Retina (tissue), 1 donor: ENCODE measurements around the gene RNU1-4.
"Not testable (repeated sequence)": the region's sequence is repeated elsewhere in the genome, so short reads cannot be mapped to it uniquely, and the experiment has no call there.

Source experiments
- DNase-seq: peaks from one replicate; pipeline ENCODE4 v3.0.0-alpha.2; 2016

RNU1-4 gene

DNA sequence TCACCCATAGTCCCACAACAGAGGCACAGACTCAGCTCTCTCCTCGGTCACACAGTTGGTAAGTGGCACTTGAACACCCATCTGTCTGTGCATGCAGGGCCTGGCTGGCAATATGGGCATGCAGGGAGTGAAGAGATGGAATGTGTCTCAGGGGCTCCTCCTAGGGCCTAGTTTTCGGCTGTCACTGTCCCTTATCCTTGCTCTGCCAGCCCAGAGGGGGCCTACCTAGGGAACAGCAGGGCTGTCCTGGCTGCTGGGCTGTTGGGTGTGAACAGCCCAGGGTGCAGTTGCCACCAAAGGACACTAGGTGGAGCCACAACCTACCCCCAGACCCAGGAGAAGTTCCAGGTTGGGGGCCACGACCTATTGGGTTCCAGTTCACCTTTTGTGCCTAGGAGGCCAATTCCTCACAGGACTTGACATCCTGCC, 30.6 kb upstream of the RNU1-4 start:
- DNase-seq, result not testable (repeated sequence)

DNA sequence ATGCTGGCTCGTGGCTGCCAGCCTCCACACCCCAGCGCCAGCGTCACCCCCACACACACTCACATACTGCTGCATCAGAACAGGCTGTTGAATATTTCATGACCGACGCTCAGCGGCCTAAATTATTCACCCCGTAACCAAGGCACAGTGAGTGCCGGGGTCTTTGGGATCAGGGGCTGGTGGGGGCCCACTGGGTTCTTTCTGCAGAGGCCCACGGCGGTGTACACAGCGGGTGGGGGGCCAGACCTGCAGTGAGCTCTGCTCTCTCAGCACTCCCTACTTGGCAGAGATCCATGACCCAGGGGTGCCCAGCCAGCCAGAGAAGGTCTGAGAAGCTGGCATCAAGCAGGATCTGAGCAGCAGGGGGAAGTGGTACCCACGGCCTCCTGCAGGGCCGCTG, 29.7 kb upstream of the RNU1-4 start:
- not testable (repeated sequence) for DNase-seq

DNA sequence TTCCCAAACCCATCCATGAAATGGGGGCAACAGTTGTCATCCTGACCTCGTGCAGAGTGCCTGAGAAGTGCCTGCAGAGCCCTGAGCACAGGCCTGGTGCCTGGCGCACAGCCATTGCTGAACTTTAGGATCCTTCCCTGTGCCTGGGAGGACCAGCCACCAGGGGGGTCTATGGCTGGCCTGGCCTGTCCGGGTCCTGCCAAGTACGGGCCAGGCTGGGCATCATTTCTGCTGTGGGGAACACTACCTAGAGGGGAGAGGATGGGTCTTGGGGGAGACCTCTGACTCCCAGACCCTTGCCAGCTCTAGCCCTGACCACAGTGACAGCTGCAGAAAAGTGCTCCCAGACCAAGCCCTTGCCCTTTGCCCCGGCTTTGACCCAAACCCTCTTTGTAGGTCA, 28.2 kb upstream of the RNU1-4 start:
- not testable (repeated sequence) for DNase-seq

DNA sequence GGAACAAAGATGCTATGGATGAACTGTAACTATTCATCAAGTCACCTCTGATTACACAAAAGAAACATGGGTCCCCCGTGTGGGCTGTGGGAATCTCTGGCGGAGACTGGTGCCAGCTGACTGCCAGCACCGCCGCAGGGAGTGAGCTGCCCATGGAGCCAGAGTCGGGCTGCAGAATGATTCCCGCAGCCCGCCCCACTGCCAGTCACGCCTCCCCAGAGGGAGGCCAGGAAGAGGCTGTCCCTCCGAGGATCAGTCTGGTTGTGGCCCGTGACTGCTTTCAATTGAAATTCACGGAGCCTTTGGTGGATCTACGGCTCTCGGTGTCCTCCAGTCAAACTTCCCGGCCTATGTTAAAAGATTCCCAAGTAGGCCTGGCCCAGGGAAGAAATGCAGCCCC, 27.7 kb upstream of the RNU1-4 start:
- DNase-seq, result not testable (repeated sequence)

DNA sequence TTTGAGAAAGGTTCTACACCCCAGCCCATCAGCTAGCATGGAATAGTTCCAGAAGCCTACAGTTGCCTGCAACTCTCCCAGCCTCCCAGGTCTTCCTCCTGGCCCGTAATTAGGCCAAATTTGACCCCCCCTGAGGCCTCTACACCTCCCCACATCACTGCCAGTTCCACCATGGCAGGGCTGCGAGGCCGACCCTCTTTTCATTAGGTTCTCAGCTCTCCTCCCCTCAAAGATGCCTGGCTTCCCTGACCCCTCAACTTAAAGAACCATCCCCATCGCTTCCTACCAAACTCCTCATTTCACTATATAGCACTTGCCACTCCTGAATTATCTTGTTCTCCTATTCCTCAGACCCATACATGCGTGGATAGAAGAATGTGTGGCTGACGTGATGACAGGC, 27.3 kb upstream of the RNU1-4 start:
- not testable (repeated sequence) for DNase-seq

GRCh38 chr1:16713480-16713879, 26.8 kb upstream of the RNU1-4 start:
- not testable (repeated sequence) for DNase-seq

DNA sequence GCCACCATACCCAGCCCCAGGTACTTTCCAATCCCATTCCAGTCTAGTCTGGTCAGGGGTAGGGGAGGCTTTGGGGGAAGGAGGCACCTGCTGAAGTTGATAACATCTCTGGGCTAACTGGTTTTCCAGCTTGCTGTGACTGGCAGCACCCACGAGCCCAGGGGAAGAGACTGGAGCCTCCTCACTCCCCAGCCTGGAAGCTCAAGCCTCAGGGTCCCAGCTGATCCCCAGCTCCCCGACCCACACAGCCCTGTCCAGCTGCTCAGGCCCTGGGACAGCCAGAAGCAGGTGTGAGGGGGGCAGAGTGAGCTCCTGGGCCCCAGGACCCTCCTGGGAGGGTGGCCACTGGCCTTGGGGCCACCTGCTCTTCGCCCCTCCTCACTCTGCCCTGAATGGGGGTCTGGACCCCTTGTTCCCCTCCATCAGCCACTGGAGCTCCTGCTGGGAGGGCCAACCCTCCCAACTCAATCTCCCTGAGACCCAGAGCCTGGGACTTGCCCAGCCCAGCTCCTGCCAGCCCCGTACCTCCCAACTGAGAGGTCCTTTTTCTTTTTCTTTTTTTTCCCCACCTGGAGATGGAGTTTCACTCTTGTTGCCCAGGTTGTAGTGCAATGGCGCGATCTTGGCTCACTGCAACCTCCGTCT, 23.5 kb upstream of the RNU1-4 start:
- DNase-seq, result no peak

GRCh38 chr1:16717336-16718098, 22.8 kb upstream of the RNU1-4 start:
- DNase-seq, result peak; percentile 65

DNA sequence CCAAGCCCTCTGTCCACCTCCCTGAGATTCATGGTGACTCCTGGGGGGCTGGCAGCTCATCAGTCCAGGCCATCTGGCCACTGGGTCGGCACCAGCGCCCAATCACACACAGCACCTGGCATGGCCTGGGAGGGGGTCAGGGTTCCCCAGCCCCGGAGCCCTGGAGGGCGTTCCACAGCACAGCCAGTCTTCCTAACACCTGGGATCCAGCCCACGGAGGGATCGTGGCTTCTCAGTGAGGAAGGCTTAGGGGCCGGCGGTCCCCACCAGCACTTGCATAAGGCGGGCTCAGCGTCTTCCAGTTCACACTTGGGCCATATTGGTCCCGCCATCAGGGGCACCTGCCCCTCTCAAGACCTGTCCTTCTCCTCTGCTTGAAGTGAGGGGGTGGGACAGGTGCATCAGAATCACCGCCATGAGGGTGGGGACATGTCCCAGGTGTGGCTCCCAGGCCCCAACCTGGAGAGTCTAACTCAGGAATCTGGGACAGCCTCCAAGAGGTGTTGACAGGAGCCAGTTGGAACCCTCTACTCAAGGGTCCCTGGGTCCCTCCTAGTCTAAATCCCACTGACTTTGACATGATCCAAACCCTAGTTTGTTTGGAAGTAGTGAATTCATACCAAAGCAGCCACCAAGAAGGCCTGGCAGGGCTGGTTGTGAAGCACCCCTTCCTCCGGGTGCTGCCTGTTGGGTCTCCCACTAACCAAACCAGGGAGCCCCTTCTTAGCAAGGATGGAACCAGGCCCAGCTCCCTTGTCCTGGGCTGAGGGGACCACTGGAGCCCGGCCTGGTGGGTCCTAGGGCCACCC, 22.0 kb upstream of the RNU1-4 start:
- DNase-seq, result not testable (repeated sequence)

- no peak for DNase-seq
Measured at GRCh38 chr1:16718908-16719533, 21.3 kb upstream of the RNU1-4 start.

GRCh38 chr1:16719571-16720350, 20.6 kb upstream of the RNU1-4 start:
- no peak for DNase-seq

DNA sequence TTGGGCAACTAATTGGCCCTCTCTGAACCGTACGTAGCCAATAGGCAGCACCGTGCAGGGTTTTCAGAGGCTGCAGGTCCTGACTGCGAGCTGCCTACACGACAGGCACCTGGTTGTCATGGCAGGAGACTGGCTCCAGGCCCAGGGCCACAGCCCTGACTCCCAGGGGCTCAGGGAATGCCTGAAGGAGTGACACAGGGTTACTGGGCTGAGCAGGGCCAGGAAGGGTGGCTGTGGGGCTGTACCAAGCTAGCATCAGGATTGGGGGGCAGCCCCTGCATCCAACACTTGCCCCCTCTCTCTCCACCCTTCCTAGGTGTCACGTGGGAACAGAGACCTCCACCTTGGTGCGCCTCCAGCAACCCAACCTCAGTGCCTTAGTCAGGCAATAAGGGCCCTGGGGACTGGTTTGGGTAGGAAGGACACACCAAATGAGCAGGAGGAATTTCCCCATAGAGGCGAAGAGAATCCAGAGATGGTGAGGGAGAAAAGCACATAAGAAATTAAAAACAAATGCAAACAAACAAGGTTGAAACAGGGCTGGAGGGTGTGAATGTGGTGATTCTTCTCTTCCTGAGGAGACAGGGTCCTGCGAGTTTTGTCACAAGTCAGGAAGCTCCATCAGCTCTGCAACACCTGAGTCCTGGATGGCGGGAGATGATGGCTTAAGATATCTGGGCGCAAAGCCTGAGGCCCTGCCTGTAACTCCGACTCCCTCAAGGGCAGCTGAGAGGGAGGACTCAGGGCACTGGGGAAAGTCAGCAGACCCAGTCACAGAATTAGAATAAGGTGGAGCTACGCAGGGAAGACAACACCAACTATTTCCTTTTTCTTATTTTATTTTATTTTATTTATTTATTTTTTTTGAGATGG, 19.7 kb upstream of the RNU1-4 start:
- no peak for DNase-seq

GRCh38 chr1:16721871-16722641, 18.3 kb upstream of the RNU1-4 start:
- DNase-seq, result no peak

- DNase-seq, result no peak
Measured at GRCh38 chr1:16724718-16725438, 15.4 kb upstream of the RNU1-4 start.

GRCh38 chr1:16725439-16726245, 14.7 kb upstream of the RNU1-4 start:
- DNase-seq, result not testable (repeated sequence)

DNA sequence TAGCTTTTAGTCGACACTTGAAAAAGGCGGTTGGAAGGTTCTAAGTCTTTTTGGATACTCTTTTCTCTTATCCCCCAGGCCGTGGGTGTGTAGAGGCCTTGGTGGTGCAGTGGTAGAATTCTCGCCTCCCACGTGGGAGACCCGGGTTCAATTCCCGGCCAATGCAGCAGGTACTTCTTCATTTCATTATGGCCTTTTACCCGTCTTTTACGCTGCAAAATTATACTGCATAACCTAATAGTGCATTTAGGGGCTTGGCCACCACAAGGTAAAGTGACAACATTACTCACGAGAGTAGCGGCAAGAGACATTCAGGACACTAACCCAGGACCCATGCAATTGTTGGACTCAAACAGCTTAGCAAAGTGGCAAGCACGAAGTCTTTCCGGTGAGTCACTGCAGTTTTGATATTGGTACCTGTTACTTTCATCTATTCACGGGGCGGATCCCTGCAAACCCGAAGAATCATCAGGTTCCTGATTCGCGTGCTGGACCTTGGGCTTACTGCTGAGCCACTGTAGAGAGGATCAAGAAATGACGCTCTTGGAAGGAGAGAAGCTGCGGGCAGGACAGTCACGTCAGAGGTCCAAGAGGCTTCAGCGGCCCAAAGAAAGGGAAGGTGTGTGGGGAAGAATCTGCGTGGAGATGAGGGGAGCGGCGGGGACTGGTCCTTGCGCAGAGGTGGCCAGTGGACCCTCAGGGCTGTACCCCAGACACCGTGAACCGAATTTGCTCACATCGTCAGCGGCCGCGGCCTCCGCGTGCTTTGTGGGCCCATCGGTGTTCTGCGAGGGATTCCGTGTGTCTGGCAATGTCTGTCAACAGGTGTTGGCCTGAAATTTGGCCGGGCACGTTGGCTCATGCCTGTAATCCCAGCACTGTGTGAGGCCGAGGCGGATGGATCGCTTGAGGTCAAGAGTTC, 12.9 kb upstream of the RNU1-4 start:
- no peak for DNase-seq

DNA sequence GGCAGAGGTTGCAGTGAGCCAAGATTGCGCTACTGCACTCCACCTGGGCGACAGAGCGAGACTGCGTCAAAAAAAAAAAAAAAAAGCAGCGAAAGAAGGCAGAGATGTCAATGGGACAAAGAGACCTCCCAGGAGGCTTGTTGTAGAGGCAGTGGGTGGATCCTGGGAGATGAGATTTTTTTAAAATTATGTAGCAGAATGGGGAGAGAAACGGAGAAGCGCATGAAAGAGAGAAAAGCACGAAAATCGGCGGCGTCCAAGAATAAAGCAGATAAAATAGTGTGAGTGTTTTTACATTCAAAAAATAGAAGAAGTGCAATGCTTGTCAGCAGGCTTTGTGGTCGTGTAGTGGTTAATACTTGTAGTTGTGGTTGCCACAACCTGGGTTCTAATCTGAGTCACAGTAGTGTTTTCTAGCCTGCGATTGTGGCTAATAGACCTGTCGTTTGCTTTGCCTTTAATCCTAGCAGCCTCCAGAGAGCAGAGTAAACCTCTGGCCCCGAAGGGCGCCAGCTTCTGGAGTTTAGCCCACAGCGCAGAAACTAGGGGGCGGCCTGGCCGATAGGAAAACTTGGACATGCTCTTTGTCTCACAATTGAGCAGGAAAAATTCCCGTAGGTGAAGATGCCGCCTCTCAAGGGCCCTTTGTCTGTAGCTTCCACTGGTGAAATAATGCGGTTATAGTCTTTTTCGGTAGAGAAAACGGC, 11.9 kb upstream of the RNU1-4 start:
- not testable (repeated sequence) for DNase-seq
